WI38 (cell line): ENCODE results near the gene KNDC1.
"Not testable (repeated sequence)": the region's sequence is repeated elsewhere in the genome, so short reads cannot be mapped to it uniquely, and the experiment has no call there.

Source experiments
- H3K4me3 ChIP-seq: 2 replicates; pipeline ENCODE4 v1.5.1; 2011; ENCODE audit warnings: low read depth, mild to moderate bottlenecking, control low read depth, low read length
- TF ChIP-seq, protein P1 (sequence below): IDR thresholded peaks from 2 replicates; pipeline ENCODE4 v1.5.1; 2012; ENCODE audit warnings: low read depth, mild to moderate bottlenecking, control low read depth, low read length

Gene KNDC1

DNA sequence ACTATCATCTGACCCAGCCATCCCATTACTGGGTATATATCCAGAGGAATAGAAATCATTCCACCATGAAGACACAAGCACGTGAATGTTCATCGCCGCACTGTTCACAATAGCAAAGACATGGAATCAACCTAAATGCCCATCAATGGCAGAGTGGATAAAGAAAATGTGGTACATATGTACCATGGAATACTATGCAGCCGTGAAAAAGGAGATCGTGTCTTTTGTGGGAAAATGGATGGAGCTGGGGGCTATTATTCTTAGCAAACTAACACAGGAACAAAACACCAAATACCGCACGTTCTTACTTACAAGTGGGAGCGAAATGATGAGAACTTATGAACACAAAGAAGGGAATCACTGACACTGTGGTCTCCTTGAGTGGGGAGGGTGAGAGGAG lies 9.8 kb upstream of the KNDC1 start:
- H3K4me3 ChIP-seq, result no peak overlapping the region
- TF ChIP-seq, protein P1, sequence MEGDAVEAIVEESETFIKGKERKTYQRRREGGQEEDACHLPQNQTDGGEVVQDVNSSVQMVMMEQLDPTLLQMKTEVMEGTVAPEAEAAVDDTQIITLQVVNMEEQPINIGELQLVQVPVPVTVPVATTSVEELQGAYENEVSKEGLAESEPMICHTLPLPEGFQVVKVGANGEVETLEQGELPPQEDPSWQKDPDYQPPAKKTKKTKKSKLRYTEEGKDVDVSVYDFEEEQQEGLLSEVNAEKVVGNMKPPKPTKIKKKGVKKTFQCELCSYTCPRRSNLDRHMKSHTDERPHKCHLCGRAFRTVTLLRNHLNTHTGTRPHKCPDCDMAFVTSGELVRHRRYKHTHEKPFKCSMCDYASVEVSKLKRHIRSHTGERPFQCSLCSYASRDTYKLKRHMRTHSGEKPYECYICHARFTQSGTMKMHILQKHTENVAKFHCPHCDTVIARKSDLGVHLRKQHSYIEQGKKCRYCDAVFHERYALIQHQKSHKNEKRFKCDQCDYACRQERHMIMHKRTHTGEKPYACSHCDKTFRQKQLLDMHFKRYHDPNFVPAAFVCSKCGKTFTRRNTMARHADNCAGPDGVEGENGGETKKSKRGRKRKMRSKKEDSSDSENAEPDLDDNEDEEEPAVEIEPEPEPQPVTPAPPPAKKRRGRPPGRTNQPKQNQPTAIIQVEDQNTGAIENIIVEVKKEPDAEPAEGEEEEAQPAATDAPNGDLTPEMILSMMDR, result no peak

DNA sequence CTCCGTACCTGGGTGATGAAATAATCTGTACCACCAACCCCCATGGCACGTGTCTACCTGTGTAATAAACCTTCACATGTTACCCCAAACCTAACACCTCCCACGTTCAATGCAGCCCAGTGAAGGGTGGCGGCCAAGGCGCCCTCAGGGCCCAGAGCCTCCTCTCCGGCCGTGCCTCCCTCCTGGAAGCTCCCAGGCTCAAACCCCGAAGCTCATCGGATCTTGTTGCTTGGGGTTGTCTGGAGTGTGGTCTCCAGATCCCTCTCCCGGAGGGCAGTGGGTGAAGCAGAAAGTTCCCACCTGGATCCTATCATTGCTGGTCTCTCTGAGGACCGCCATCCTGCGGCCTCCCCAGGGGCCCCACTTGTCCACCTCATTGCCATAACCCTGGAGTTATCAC lies 9.4 kb upstream of the KNDC1 start:
- TF ChIP-seq, protein P1, result no peak
- H3K4me3 ChIP-seq, result no peak overlapping the region

DNA sequence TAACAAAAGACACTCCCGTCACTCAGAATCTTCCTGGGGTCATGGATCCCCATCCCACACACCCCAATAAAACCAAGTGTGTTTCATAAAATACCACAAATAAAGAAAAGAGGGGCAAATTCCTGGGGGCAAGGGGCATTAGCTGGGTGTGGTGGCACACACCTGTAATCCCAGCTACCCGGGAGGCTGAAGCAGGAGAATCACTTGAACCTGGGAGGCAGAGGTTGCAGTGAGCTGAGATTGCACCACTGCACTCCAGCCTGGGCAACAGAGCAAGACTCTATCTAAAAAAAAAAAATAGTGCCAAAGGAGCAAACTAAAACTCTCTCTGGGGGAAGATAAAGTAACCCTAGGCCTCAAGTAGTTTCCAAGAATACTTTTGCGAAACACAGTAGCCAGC lies 8.9 kb upstream of the KNDC1 start:
- not testable (repeated sequence) for H3K4me3 ChIP-seq

DNA sequence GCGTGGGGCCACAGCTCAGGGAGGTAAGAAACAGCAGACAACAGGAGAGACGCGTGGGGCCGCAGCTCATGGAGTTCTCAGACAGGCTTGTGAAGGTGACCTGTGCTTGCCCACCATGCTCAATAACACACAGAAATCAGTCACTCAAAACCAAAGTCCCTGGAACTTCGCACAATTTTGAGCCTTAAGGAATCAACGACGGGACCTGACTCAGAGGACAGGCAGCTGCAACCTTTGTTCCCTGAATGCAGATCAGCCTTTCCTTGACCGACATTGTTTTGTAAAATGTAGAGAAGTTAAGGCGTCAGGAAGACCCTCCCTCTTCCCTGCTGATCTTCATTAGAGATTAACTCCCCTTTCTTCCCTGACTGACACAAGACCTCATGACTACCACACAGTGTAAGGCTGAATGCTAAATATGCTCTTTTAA lies 8.5 kb upstream of the KNDC1 start:
- no peak overlapping the region for H3K4me3 ChIP-seq
- TF ChIP-seq, protein P1, result no peak

DNA sequence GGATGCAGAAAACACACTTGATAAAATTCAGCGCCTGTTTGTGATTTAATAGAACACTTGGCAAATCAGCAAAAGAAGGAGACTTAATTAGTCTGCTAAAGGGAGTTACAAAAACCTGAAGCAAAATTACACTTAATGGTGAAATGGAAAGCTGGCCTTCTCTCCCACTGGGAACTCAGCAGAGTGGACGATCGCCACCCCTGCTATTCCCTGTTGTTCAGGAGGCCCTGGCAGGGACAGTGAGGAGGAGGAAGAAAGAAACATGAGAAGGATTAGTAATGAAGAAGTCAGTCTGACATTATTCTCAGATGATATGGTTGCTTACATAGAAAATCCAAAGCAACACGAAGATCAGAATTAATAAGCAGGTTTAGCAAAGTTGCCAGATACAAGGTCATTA lies 5.6 kb upstream of the KNDC1 start:
- TF ChIP-seq, protein P1, result no peak

DNA sequence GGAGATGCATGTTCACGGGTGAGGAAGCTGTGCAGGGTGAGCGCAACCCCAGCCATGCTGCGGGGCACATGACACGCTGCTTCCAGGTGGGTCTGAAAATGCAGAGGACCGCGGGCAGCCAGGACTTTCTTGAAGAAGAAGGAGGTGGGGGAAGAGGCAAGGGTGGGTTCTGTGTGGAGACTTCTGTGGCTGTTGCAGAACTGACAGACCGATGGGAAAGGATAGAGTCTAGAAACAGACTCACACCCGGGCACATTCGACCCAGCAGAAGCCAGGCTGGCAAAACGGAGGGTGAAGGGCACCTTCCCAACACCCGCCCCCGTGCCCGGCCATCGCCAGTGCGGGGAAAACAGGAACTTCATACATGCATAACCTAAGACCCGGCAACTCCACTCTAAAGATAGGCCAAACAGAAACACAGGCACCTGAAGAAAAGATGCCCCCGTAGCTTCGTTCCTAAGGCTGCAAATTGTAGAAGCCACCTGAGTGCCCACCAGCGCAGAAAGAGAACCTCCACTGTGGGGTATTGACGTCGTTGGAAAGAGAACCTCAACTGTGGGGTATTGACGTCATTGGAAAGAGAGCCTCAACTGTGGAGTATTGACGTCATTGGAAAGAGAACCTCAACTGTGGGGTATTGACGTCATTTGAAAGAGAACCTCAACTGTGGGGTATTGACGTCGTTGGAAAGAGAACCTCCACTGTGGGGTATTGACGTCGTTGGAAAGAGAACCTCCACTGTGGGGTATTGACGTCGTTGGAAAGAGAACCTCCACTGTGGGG lies 4.8 kb upstream of the KNDC1 start:
- TF ChIP-seq, protein P1, result no peak

More for the DNA sequence above, 5.6 kb upstream of the KNDC1 start:
- no peak overlapping the region for H3K4me3 ChIP-seq

DNA sequence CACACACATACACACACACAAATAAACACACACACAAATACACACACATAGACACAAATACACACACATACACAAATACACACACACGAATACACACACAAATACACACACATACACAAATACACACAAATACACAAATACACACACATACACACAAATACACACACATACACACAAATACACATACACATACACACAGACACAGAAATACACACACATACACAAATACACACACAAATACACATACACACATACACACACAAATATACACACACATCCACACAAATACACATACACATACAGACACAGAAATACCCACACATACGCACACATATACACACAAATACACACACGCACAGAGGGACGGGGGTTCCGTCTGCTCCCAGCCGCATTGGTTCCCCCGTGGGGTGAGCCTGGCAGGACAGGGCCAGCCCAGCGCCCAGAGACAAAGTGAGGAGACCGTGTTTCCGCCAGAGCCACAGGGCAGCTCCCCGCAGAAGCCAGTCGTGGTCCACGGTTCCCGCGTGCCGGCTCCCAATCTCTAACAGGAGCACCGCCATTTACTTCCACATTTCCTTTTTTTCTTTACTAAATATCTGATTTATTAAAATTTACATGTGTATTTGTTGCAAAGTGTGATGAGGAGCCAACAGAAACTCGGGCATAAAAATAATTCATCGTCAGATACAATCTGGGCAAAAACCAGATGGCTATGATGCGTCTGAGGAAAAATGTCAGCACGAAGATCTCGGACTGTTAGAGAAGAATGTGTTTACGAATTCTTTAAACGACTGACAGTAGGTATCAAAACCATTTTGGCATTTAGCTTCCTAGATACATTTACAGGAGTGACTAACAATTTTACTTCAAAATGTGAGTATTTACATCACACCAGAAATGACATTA lies 3.1 kb upstream of the KNDC1 start:
- no peak overlapping the region for H3K4me3 ChIP-seq
- TF ChIP-seq, protein P1, result no peak

More for the DNA sequence above, 4.8 kb upstream of the KNDC1 start:
- H3K4me3 ChIP-seq, result no peak overlapping the region
